Sigmoid colon (tissue), 7 donors: ENCODE measurements around the gene ITGA1. TPM values are rescaled to one million over a fixed set of nuclear protein-coding genes. Genes with fewer than 3 reads are reported as not detected.

Experiments
- DNase-seq: peaks from one replicate; pipeline ENCODE4 v3.0.0-alpha.2; 2019
- H3K27ac ChIP-seq, 4 donors: fragments of 200-600 bp; sonication (generic); one replicate each; pipeline ENCODE4 v1.5.1; 2016 to 2019; ENCODE audit warnings: mild to moderate bottlenecking in 1 of 4
- H3K27me3 ChIP-seq, 3 donors: fragments of 200-600 bp; sonication (generic); one replicate each; pipeline ENCODE4 v1.5.1; 2019; ENCODE audit warnings: mild to moderate bottlenecking in 1 of 3
- H3K36me3 ChIP-seq, 4 donors: fragments of 200-600 bp; sonication (generic); one replicate each; pipeline ENCODE4 v1.5.1; 2016 to 2019
- H3K4me1 ChIP-seq, 4 donors: fragments of 200-600 bp; sonication (generic); one replicate each; pipeline ENCODE4 v1.5.1; 2017 to 2019
- H3K4me3 ChIP-seq, 4 donors: fragments of 200-600 bp; sonication (generic); one replicate each; pipeline ENCODE4 v1.5.1; 2017 to 2019; ENCODE audit warnings: mild to moderate bottlenecking in 2 of 4, moderate library complexity in 1 of 4
- H3K9me3 ChIP-seq, 4 donors: fragments of 200-600 bp in 3 of 4; sonication (generic) in 3 of 4; one replicate each; pipeline versions ENCODE4 v1.5.1 to v1.6.1; 2013 to 2019
- EP300 ChIP-seq, 4 donors: sonication (generic); formaldehyde crosslinking; IDR thresholded peaks; one replicate each; pipeline ENCODE4 v1.6.1; 2017; ENCODE audit warnings: antibody characterized with exemption in 4 of 4
- POLR2A ChIP-seq, 2 donors: fragments of 450-650 bp; IDR thresholded peaks; one replicate each; pipeline ENCODE4 v1.6.1; 2016; ENCODE audit warnings: antibody characterized with exemption in 2 of 2, mild to moderate bottlenecking in 2 of 2, moderate library complexity in 2 of 2
- POLR2AphosphoS5 ChIP-seq, 4 donors: sonication (generic); formaldehyde crosslinking; IDR thresholded peaks; one replicate each; pipeline ENCODE4 v1.6.1; 2017; ENCODE audit warnings: antibody characterized with exemption in 4 of 4
- WGBS, 2 donors: extraction: QIAGEN DNeasy Blood & Tissue Kit; methylation state at CpG; one replicate each; pipeline ENCODE4 v1.1.7; 2013; 5-methylcytosine and 5-hydroxymethylcytosine counted together
- intact Hi-C: fragments of 100-400 bp; cut with DNase I; formaldehyde crosslinking; loops from one replicate; pipeline ENCODE4 v1.15.1; 2023
- polyA plus RNA-seq, 3 donors: library from polyadenylated mRNA; stranded (reverse); fragments of 200-250 nt; gene quantifications; one replicate each; pipeline ENCODE4 v1.2.3, GENCODE V29; 2013
- total RNA-seq, 4 donors: library from RNA; depleted of rRNA; stranded (reverse); fragments of >200 nt; gene quantifications; one replicate each; pipeline ENCODE4 v1.1.0, GENCODE V29; 2016
- TF ChIP-seq, protein P1 (sequence below), 4 experiments: fragments of 450-650 bp in 3 of 4; fragments of 200-600 bp in 1 of 4; IDR thresholded peaks; one replicate each; pipeline ENCODE4 v1.5.1; 2016 to 2019; ENCODE audit warnings: antibody characterized with exemption in 4 of 4, mild to moderate bottlenecking in 3 of 4, moderate library complexity in 2 of 4
- donor health status: healthy with polysubstance abuse.
- donor health status: Bipolar disorder and iron deficiency.
- donor health status: healthy.

The ITGA1 gene
- total and polyA plus RNA-seq, 7 donors, result 1.8 to 511 (median 162) TPM

GRCh38 chr5:52759331-52759730, 28.4 kb upstream of the ITGA1 start:
- WGBS, 2 donors, result 87% methylated on average over 1 of the region's 1 CpG
- intact Hi-C loops, result no loop called here
- TF ChIP-seq, protein P1, sequence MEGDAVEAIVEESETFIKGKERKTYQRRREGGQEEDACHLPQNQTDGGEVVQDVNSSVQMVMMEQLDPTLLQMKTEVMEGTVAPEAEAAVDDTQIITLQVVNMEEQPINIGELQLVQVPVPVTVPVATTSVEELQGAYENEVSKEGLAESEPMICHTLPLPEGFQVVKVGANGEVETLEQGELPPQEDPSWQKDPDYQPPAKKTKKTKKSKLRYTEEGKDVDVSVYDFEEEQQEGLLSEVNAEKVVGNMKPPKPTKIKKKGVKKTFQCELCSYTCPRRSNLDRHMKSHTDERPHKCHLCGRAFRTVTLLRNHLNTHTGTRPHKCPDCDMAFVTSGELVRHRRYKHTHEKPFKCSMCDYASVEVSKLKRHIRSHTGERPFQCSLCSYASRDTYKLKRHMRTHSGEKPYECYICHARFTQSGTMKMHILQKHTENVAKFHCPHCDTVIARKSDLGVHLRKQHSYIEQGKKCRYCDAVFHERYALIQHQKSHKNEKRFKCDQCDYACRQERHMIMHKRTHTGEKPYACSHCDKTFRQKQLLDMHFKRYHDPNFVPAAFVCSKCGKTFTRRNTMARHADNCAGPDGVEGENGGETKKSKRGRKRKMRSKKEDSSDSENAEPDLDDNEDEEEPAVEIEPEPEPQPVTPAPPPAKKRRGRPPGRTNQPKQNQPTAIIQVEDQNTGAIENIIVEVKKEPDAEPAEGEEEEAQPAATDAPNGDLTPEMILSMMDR (IDR thresholded peaks at IDR 0.05), result no peak
- TF ChIP-seq POLR2A (IDR thresholded peaks at IDR 0.05), result no peak
- no peak for TF ChIP-seq EP300 (IDR thresholded peaks at IDR 0.05)
- no peak for TF ChIP-seq POLR2AphosphoS5 (IDR thresholded peaks at IDR 0.05)
- H3K27ac ChIP-seq, result no peak overlapping the region
- peaks cover 0 to 5% (median 0%) of the 10 kb centered on the region in 4 donors for H3K4me1 ChIP-seq
- no peaks in the 10 kb centered on the region for H3K9me3 ChIP-seq
- H3K36me3 ChIP-seq, result no peaks in the 10 kb centered on the region
- DNase-seq, result no peak
- H3K4me3 ChIP-seq, result no peak overlapping the region
- no peaks in the 10 kb centered on the region for H3K27me3 ChIP-seq

- 88 to 92% methylated on average over 1 of the region's 1 CpG for WGBS, 2 donors
- Histone ChIP-seq H3K9me3 (no peaks in the 10 kb centered on the region), H3K4me1 (peaks cover 0 to 5% (median 0%) of the 10 kb centered on the region in 4 donors), H3K4me3 (no peak overlapping the region), H3K27me3 (no peaks in the 10 kb centered on the region), H3K27ac (no peak overlapping the region), H3K36me3 (no peaks in the 10 kb centered on the region)
- TF ChIP-seq EP300 (IDR thresholded peaks at IDR 0.05) (no peak), POLR2AphosphoS5 (IDR thresholded peaks at IDR 0.05) (no peak), POLR2A (IDR thresholded peaks at IDR 0.05) (no peak)
- TF ChIP-seq, protein P1 (IDR thresholded peaks at IDR 0.05), result no peak
- intact Hi-C loops, result no loop called here
- DNase-seq, result no peak
These were observed 26.9 kb upstream of the ITGA1 start for GRCh38 chr5:52760695-52761366.

GRCh38 chr5:52767217-52767743, 20.4 kb upstream of the ITGA1 start:
- no peak for TF ChIP-seq POLR2AphosphoS5 (IDR thresholded peaks at IDR 0.05)
- TF ChIP-seq, protein P1 (IDR thresholded peaks at IDR 0.05), result no peak
- no peak for TF ChIP-seq EP300 (IDR thresholded peaks at IDR 0.05)
- no peak for TF ChIP-seq POLR2A (IDR thresholded peaks at IDR 0.05)

GRCh38 chr5:52767766-52768480, 19.8 kb upstream of the ITGA1 start:
- WGBS, 2 donors, result 89 to 90% methylated on average over 1 of the region's 1 CpG
- no peaks in the 10 kb centered on the region for H3K9me3 ChIP-seq
- no peak overlapping the region for H3K4me3 ChIP-seq
- H3K27me3 ChIP-seq, result no peaks in the 10 kb centered on the region
- intact Hi-C loops, result no loop called here
- no peak for DNase-seq
- TF ChIP-seq EP300 (IDR thresholded peaks at IDR 0.05) (no peak), POLR2A (IDR thresholded peaks at IDR 0.05) (no peak), POLR2AphosphoS5 (IDR thresholded peaks at IDR 0.05) (no peak)
- H3K36me3 ChIP-seq, result no peaks in the 10 kb centered on the region
- H3K27ac ChIP-seq, result no peak overlapping the region
- H3K4me1 ChIP-seq, result no peaks in the 10 kb centered on the region

More at GRCh38 chr5:52767217-52767743, 20.4 kb upstream of the ITGA1 start:
- Histone ChIP-seq H3K36me3 (no peaks in the 10 kb centered on the region), H3K4me3 (no peak overlapping the region), H3K27me3 (no peaks in the 10 kb centered on the region), H3K4me1 (no peaks in the 10 kb centered on the region), H3K9me3 (no peaks in the 10 kb centered on the region), H3K27ac (no peak overlapping the region)
- no peak for DNase-seq
- WGBS, 2 donors, result 90 to 94% methylated on average over 2 of the region's 2 CpGs
- intact Hi-C loops, result no loop called here

DNA sequence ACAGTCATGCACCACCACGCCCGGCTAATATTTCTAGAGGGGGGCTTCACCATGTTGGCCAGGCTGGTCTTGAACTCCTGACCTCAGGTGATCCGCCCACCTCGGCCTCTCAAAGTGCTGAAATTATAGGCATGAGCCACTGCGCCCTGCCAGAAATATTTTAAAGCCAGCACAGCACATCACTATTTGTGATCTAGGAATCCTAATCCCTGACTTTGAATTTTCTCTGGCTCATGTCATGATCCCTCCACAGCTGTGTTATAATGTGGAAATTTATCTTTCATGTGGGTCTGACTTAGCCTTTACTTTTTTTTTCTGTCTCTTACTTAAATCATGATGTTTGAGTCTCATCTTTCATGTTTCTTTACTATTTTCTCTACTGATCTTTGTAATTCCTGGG, 18.7 kb upstream of the ITGA1 start:
- TF ChIP-seq POLR2A (IDR thresholded peaks at IDR 0.05) (no peak), EP300 (IDR thresholded peaks at IDR 0.05) (no peak), POLR2AphosphoS5 (IDR thresholded peaks at IDR 0.05) (no peak)
- intact Hi-C loops, result no loop called here
- Histone ChIP-seq H3K9me3 (no peaks in the 10 kb centered on the region), H3K4me1 (no peaks in the 10 kb centered on the region), H3K4me3 (no peak overlapping the region), H3K36me3 (no peaks in the 10 kb centered on the region), H3K27me3 (no peaks in the 10 kb centered on the region), H3K27ac (no peak overlapping the region)
- WGBS, 2 donors, result 93 to 95% methylated on average over 5 of the region's 5 CpGs
- DNase-seq, result no peak
